Measurements from ENCODE around the gene MED10. TPM values are rescaled to one million over a fixed set of nuclear protein-coding genes. Genes with fewer than 3 reads are reported as not detected.

The MED10 gene
- polyA plus RNA-seq, 1 donor from 2014 or later = 37.9 TPM

DNA sequence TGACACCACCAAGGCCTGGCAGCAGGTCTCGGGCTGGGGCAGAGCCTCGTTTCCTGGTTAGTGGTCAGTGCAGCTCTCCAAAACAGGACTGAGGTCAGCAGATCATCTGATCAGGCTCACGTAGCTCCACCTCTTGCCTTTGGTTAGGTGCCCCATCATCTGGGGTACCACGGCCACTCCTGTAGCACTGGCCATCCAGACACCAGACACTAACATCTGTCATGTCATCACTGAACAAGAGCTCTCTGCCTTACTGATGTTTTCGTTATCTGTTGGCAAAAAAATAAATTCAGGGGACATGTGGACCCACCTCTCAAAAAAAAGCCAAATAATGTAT lies 29.9 kb upstream of the MED10 start:
- Histone ChIP-seq H3K9ac (ENCODE audit: low read length) (no peak overlapping the region), H2AFZ (ENCODE audit: low read depth, low read length) (no peak overlapping the region), H3K9me2 (ENCODE audit: insufficient read depth, low read length) (no peaks in the 10 kb centered on the region), H3K36me3 (ENCODE audit: insufficient read depth, low read length) (no peaks in the 10 kb centered on the region), H3K4me2 (ENCODE audit: low read length) (no peak overlapping the region), H3K4me3 (ENCODE audit: low read length) (no peak overlapping the region), H3F3A (ENCODE audit: insufficient read depth, low read length, poor library complexity, severe bottlenecking) (no peaks in the 10 kb centered on the region), H3K27ac (ENCODE audit: low read length) (no peak overlapping the region), H3K9me3 (ENCODE audit: low read length) (no peaks in the 10 kb centered on the region), H3K79me2 (replicated peaks; ENCODE audit: insufficient read depth, low read length) (no peaks in the 10 kb centered on the region), H4K20me1 (ENCODE audit: insufficient read depth) (no peaks in the 10 kb centered on the region), H3K27me3 (ENCODE audit: insufficient read depth, low read depth, low read length) (no peaks in the 10 kb centered on the region)
- TF ChIP-seq POLR2AphosphoS5 (IDR thresholded peaks at IDR 0.05) (no peak), SMC3 (conservative IDR thresholded peaks at IDR 0.05; ENCODE audit: poor library complexity) (no peak), RAD21 (conservative IDR thresholded peaks at IDR 0.05) (no peak), MXI1 (conservative IDR thresholded peaks at IDR 0.05; ENCODE audit: poor library complexity, severe bottlenecking) (no peak), EP300 (conservative IDR thresholded peaks at IDR 0.05; ENCODE audit: poor library complexity, severe bottlenecking) (no peak), EZH2 (IDR thresholded peaks at IDR 0.05; ENCODE audit: borderline replicate concordance, insufficient read depth, low read length, poor library complexity, severe bottlenecking) (no peak), TAF1 (IDR thresholded peaks at IDR 0.05; ENCODE audit: low read depth) (no peak)
- TF ChIP-seq, protein P1, sequence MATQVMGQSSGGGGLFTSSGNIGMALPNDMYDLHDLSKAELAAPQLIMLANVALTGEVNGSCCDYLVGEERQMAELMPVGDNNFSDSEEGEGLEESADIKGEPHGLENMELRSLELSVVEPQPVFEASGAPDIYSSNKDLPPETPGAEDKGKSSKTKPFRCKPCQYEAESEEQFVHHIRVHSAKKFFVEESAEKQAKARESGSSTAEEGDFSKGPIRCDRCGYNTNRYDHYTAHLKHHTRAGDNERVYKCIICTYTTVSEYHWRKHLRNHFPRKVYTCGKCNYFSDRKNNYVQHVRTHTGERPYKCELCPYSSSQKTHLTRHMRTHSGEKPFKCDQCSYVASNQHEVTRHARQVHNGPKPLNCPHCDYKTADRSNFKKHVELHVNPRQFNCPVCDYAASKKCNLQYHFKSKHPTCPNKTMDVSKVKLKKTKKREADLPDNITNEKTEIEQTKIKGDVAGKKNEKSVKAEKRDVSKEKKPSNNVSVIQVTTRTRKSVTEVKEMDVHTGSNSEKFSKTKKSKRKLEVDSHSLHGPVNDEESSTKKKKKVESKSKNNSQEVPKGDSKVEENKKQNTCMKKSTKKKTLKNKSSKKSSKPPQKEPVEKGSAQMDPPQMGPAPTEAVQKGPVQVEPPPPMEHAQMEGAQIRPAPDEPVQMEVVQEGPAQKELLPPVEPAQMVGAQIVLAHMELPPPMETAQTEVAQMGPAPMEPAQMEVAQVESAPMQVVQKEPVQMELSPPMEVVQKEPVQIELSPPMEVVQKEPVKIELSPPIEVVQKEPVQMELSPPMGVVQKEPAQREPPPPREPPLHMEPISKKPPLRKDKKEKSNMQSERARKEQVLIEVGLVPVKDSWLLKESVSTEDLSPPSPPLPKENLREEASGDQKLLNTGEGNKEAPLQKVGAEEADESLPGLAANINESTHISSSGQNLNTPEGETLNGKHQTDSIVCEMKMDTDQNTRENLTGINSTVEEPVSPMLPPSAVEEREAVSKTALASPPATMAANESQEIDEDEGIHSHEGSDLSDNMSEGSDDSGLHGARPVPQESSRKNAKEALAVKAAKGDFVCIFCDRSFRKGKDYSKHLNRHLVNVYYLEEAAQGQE (IDR thresholded peaks at IDR 0.05; ENCODE audit: borderline replicate concordance) = no peak
- TF ChIP-seq, protein P2, sequence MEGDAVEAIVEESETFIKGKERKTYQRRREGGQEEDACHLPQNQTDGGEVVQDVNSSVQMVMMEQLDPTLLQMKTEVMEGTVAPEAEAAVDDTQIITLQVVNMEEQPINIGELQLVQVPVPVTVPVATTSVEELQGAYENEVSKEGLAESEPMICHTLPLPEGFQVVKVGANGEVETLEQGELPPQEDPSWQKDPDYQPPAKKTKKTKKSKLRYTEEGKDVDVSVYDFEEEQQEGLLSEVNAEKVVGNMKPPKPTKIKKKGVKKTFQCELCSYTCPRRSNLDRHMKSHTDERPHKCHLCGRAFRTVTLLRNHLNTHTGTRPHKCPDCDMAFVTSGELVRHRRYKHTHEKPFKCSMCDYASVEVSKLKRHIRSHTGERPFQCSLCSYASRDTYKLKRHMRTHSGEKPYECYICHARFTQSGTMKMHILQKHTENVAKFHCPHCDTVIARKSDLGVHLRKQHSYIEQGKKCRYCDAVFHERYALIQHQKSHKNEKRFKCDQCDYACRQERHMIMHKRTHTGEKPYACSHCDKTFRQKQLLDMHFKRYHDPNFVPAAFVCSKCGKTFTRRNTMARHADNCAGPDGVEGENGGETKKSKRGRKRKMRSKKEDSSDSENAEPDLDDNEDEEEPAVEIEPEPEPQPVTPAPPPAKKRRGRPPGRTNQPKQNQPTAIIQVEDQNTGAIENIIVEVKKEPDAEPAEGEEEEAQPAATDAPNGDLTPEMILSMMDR (IDR thresholded peaks at IDR 0.05; ENCODE audit: poor library complexity, severe bottlenecking) = no peak

DNA sequence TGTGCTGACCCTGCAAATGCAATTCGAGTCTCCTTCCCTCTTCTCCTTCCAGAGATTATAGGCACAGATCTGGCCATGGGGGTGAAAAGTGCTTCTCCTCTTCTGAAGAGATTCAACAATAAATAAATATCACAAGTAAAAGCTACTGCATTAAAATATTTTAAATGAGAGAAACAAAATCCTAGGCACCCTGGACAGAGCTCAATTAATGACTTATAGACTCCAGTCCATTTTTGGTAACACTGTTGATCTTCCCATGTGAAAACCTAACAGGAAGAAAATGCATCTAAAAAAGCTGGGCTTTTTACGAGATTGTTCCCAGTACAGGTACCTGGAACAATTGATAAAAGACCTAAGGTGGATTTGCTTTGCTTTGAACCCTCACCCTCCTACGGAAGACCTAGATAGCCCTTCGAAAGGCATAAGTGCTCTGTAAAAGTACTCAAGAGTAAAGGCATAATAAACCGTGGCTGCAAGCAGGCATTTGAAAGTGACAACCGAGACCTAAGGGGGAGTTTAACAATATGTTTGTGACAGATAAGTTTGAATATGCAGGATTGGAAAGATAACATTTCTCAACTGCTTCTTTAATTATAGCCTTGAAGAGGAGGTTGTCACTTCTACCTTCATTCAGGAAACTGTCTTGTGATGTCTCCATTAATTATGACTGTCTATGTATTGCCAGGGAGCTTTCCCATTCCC lies 29.4 kb upstream of the MED10 start:
- TF ChIP-seq POLR2AphosphoS5 (IDR thresholded peaks at IDR 0.05) (no peak), SMC3 (conservative IDR thresholded peaks at IDR 0.05; ENCODE audit: poor library complexity) (no peak), EP300 (conservative IDR thresholded peaks at IDR 0.05; ENCODE audit: poor library complexity, severe bottlenecking) (no peak), RAD21 (conservative IDR thresholded peaks at IDR 0.05) (no peak), MXI1 (conservative IDR thresholded peaks at IDR 0.05; ENCODE audit: poor library complexity, severe bottlenecking) (no peak), TAF1 (IDR thresholded peaks at IDR 0.05; ENCODE audit: low read depth) (no peak), EZH2 (IDR thresholded peaks at IDR 0.05; ENCODE audit: borderline replicate concordance, insufficient read depth, low read length, poor library complexity, severe bottlenecking) (no peak)
- TF ChIP-seq, protein P2 (IDR thresholded peaks at IDR 0.05; ENCODE audit: poor library complexity, severe bottlenecking) = no peak
- TF ChIP-seq, protein P1 (IDR thresholded peaks at IDR 0.05; ENCODE audit: borderline replicate concordance) = no peak
- Histone ChIP-seq H3F3A (ENCODE audit: insufficient read depth, low read length, poor library complexity, severe bottlenecking) (no peaks in the 10 kb centered on the region), H3K9me2 (ENCODE audit: insufficient read depth, low read length) (no peaks in the 10 kb centered on the region), H3K9ac (ENCODE audit: low read length) (no peak overlapping the region), H3K27me3 (ENCODE audit: insufficient read depth, low read depth, low read length) (no peaks in the 10 kb centered on the region), H3K27ac (ENCODE audit: low read length) (no peak overlapping the region), H4K20me1 (ENCODE audit: insufficient read depth) (no peaks in the 10 kb centered on the region), H3K9me3 (ENCODE audit: low read length) (no peaks in the 10 kb centered on the region), H3K4me3 (ENCODE audit: low read length) (no peak overlapping the region), H2AFZ (ENCODE audit: low read depth, low read length) (no peak overlapping the region), H3K36me3 (ENCODE audit: insufficient read depth, low read length) (no peaks in the 10 kb centered on the region), H3K79me2 (replicated peaks; ENCODE audit: insufficient read depth, low read length) (no peaks in the 10 kb centered on the region), H3K4me2 (ENCODE audit: low read length) (no peak overlapping the region)
